K562 treated with DMSO at 1 percent for 24 hours (cell line): ENCODE data around the gene SLC12A8. TPM values are rescaled to one million over a fixed set of nuclear protein-coding genes. Genes with fewer than 3 reads are reported as not detected.

Experiments
- total RNA-seq: library from RNA; unstranded; fragments of 300-600 nt; gene quantifications from 2 replicates; pipeline ENCODE4 v1.2.3, GENCODE V29; 2022; ENCODE audit warnings: low read depth; ENCODE audit not compliant: insufficient read depth

SLC12A8 gene, protein sequence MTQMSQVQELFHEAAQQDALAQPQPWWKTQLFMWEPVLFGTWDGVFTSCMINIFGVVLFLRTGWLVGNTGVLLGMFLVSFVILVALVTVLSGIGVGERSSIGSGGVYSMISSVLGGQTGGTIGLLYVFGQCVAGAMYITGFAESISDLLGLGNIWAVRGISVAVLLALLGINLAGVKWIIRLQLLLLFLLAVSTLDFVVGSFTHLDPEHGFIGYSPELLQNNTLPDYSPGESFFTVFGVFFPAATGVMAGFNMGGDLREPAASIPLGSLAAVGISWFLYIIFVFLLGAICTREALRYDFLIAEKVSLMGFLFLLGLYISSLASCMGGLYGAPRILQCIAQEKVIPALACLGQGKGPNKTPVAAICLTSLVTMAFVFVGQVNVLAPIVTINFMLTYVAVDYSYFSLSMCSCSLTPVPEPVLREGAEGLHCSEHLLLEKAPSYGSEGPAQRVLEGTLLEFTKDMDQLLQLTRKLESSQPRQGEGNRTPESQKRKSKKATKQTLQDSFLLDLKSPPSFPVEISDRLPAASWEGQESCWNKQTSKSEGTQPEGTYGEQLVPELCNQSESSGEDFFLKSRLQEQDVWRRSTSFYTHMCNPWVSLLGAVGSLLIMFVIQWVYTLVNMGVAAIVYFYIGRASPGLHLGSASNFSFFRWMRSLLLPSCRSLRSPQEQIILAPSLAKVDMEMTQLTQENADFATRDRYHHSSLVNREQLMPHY
- total RNA-seq = 0.14 and 0.34 TPM in 2 replicates

DNA sequence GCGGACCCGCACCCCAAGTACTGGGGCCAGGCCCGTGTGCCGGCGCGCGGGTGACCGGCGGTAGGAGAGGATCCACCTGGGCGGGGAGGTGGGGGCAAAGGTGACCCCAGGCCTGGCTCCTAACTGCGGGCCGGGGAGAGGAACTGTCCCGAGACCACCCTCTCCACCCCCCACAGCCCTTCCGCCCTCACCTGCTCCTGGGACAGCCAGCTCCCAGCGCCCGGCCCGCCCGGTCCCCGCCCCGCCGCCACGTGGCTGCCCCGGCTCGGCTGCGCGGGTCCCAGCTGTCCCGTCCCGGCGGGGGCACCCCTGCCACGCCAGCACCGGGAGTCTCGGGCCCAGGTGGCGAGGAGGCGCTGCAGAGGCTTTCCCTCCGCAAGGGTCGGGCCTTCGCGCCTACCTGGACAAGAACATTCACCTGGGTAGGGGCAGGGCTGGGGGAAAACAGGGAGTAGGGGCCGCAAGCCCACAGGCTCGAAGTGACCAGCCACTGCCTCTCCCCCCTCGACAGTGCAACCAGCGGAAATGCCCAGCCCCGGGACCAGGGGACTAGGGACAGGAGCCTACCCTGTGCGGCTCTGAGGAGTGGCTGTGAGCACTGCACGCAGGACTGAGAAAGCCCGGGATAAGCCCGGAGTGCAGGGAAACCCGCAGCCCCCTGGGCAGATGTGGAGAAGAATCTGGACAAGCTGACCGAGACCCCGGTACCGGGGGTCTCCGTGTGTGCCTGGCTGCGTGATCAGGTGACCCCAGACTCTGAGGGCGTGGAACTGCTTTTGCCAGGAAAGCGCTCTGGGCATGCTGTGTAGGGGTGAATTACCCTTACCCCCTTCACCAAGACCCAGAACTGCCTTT is at the start of gene SLC12A8:
Gene SLC12A8 (minus strand): TSS at position 240 of the 855 bp plus-strand sequence. CDS start 1,399 bp downstream, outside the sequence.

DNA sequence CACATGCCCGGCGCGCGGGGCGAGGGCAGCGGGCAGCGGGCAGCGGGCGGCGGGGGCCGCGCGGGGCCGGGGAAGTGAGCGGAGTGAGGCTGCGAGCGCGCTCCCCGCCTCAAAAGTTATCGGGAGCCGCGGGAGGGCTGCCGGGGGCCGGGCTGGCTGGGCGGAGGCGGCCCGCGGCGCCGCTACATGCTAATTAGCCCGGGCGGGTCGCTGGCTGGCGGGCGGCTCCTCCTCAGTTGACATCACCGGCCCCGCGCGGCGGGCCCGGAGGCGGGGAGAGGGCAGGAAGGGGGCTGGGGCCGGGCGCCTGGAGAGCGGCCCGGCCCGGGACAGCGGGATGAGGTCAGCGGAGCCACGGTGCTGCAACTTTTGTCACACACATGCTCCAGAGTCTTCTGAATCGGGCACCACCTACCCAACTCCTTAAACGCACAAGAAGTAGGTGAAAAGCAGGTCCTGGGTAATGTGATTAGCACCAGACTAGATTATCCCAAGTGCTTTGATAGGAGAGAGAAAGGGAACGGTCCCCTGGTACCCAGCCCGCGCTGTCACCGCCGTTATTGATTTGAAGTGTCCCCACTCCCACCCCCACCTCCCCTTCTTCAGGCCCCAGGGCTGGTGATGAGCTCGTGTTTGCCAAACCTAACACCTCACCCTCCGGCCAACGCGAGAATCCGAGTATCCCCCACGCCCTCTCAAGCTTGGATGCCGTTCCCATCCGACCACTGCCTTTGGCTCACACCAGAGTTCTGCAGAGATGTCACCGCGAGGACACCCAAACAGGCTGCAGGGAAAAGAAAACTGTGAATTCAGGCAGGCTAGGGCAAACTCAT is 156.4 kb downstream of the SLC12A8 start, which contains the start of gene HEG1:
Gene HEG1 (minus strand): TSS at position 85 of the 833 bp plus-strand sequence. CDS start 107 bp downstream, outside the sequence.

Other genes with a start within 250 kb of the SLC12A8 start
- gene HEG1, start 156.8 kb downstream of the SLC12A8 start, total RNA-seq = 0.10 and 0.30 TPM in 2 replicates
- 4.1 and 5.0 TPM in 2 replicates for gene ZNF148, start 162.6 kb upstream of the SLC12A8 start, total RNA-seq